AG09309 (cell line): ENCODE results near the gene TEX261.

ENCODE experiments used
- DNase-seq: peaks from one replicate; pipeline ENCODE4 v3.0.0-alpha.2; 2010; ENCODE audit warnings: low read depth
- H3K4me3 ChIP-seq: 2 replicates; pipeline ENCODE4 v1.5.1; 2011; ENCODE audit warnings: mild to moderate bottlenecking, low read depth, low read length, moderate library complexity; ENCODE audit not compliant: control insufficient read depth
- CTCF ChIP-seq: IDR thresholded peaks from 2 replicates; pipeline ENCODE4 v1.5.1; 2011; ENCODE audit warnings: mild to moderate bottlenecking, low read depth, low read length, inconsistent platforms; ENCODE audit not compliant: insufficient read depth, control insufficient read depth; ENCODE audit errors: missing control alignments

TEX261 gene

GRCh38 chr2:70967189-70967588, 27.5 kb downstream of the TEX261 start:
- no peak for TF ChIP-seq CTCF
- H3K4me3 ChIP-seq, result no peak overlapping the region
- DNase-seq, result no peak

- no peak for DNase-seq
- H3K4me3 ChIP-seq, result no peak overlapping the region
- TF ChIP-seq CTCF, result no peak
Measured at GRCh38 chr2:70966681-70967080, 28.0 kb downstream of the TEX261 start.

- no peak overlapping the region for H3K4me3 ChIP-seq
- TF ChIP-seq CTCF, result no peak
- DNase-seq, result no peak
Measured at GRCh38 chr2:70965506-70965905, 29.2 kb downstream of the TEX261 start.

GRCh38 chr2:70964596-70965386, 29.9 kb downstream of the TEX261 start:
- TF ChIP-seq CTCF, result peak; percentile 79
- DNase-seq, result no peak
- H3K4me3 ChIP-seq, result peak overlapping the region; percentile 51

GRCh38 chr2:70964133-70964532, 30.5 kb downstream of the TEX261 start:
- H3K4me3 ChIP-seq, result no peak overlapping the region
- no peak for DNase-seq
- TF ChIP-seq CTCF, result no peak

- H3K4me3 ChIP-seq, result no peak overlapping the region
- TF ChIP-seq CTCF, result no peak
- DNase-seq, result no peak
Measured at GRCh38 chr2:70962885-70963878, 31.5 kb downstream of the TEX261 start.
